ENCODE measurements around the gene NKAIN2. TPM values are rescaled to one million over a fixed set of nuclear protein-coding genes. Genes with fewer than 3 reads are reported as not detected.

Gene NKAIN2
- total RNA-seq, 6 experiments from 2014 or later = not detected

GRCh38 chr6:124478906-124479305 lies 675.2 kb downstream of the NKAIN2 start:
- Mint-ChIP-seq H3K4me1 (ENCODE audit: low read depth) (no peaks in the 10 kb centered on the region), H3K36me3 (ENCODE audit: low read depth) (no peaks in the 10 kb centered on the region), H3K4me3 (no peak overlapping the region), H3K9me3 (peaks cover 34% of the 10 kb centered on the region), H3K27ac (no peak overlapping the region), H3K27me3 (ENCODE audit: insufficient read depth) (no peaks in the 10 kb centered on the region)
- TF ChIP-seq CTCF (IDR thresholded peaks at IDR 0.05) = no peak
- DNase-seq = no peak

- H3K36me3 Mint-ChIP-seq (ENCODE audit: low read depth) = no peaks in the 10 kb centered on the region
- TF ChIP-seq CTCF (IDR thresholded peaks at IDR 0.05) = no peak
These were observed 676.3 kb downstream of the NKAIN2 start for GRCh38 chr6:124479991-124480430.

GRCh38 chr6:124482071-124482491 lies 678.4 kb downstream of the NKAIN2 start:
- H3K27me3 Mint-ChIP-seq (ENCODE audit: insufficient read depth) = no peaks in the 10 kb centered on the region
- no peaks in the 10 kb centered on the region for H3K36me3 Mint-ChIP-seq (ENCODE audit: low read depth)
- peaks cover 24% of the 10 kb centered on the region for H3K9me3 Mint-ChIP-seq
- no peak overlapping the region for H3K4me3 Mint-ChIP-seq
- no peak for DNase-seq
- no peak overlapping the region for H3K27ac Mint-ChIP-seq
- TF ChIP-seq CTCF (IDR thresholded peaks at IDR 0.05) = no peak
- no peaks in the 10 kb centered on the region for H3K4me1 Mint-ChIP-seq (ENCODE audit: low read depth)

More at GRCh38 chr6:124479991-124480430, 676.3 kb downstream of the NKAIN2 start:
- H3K27ac Mint-ChIP-seq = no peak overlapping the region
- no peak overlapping the region for H3K4me3 Mint-ChIP-seq
- no peaks in the 10 kb centered on the region for H3K27me3 Mint-ChIP-seq (ENCODE audit: insufficient read depth)
- no peaks in the 10 kb centered on the region for H3K4me1 Mint-ChIP-seq (ENCODE audit: low read depth)
- H3K9me3 Mint-ChIP-seq = peaks cover 33% of the 10 kb centered on the region
- no peak for DNase-seq

GRCh38 chr6:124487623-124488431 lies 684.2 kb downstream of the NKAIN2 start:
- no peaks in the 10 kb centered on the region for H3K27me3 Mint-ChIP-seq (ENCODE audit: insufficient read depth)
- H3K4me1 Mint-ChIP-seq (ENCODE audit: low read depth) = no peaks in the 10 kb centered on the region
- H3K27ac Mint-ChIP-seq = no peak overlapping the region
- no peak overlapping the region for H3K4me3 Mint-ChIP-seq
- no peak for TF ChIP-seq CTCF (IDR thresholded peaks at IDR 0.05)
- no peak for DNase-seq
- no peaks in the 10 kb centered on the region for H3K36me3 Mint-ChIP-seq (ENCODE audit: low read depth)
- H3K9me3 Mint-ChIP-seq = 0 out of 2 replicates have a peak, but pooled peaks cover under 1% of the 10 kb centered on the region

- no peaks in the 10 kb centered on the region for H3K4me1 Mint-ChIP-seq (ENCODE audit: low read depth)
- no peaks in the 10 kb centered on the region for H3K27me3 Mint-ChIP-seq (ENCODE audit: insufficient read depth)
- no peaks in the 10 kb centered on the region; the same call in 1 of the 2 replicates for H3K9me3 Mint-ChIP-seq
- no peaks in the 10 kb centered on the region for H3K36me3 Mint-ChIP-seq (ENCODE audit: low read depth)
- no peak overlapping the region for H3K4me3 Mint-ChIP-seq
- H3K27ac Mint-ChIP-seq = no peak overlapping the region
- DNase-seq = no peak
- no peak for TF ChIP-seq CTCF (IDR thresholded peaks at IDR 0.05)
These were observed 686.5 kb downstream of the NKAIN2 start for GRCh38 chr6:124490122-124490521.
